Measurements from ENCODE around the gene GTF3C2.
"Not testable (repeated sequence)": the region's sequence is repeated elsewhere in the genome, so short reads cannot be mapped to it uniquely, and the experiment has no call there.

GTF3C2 gene

GRCh38 chr2:27320958-27321543, 35.5 kb downstream of the GTF3C2 start:
- DNase-seq (ENCODE audit: low read depth, low spot score), result peak; percentile 82

- not testable (repeated sequence) for DNase-seq (ENCODE audit: low read depth, low spot score)
Measured at GRCh38 chr2:27319839-27320238, 36.7 kb downstream of the GTF3C2 start.

GRCh38 chr2:27316655-27317412, 39.7 kb downstream of the GTF3C2 start:
- no peak for DNase-seq (ENCODE audit: low read depth, low spot score)

- no peak for DNase-seq (ENCODE audit: low read depth, low spot score)
Measured at GRCh38 chr2:27315122-27315521, 41.4 kb downstream of the GTF3C2 start.

GRCh38 chr2:27314709-27315108, 41.9 kb downstream of the GTF3C2 start:
- no peak for DNase-seq (ENCODE audit: low read depth, low spot score)

GRCh38 chr2:27313882-27314645, 42.5 kb downstream of the GTF3C2 start:
- no peak for DNase-seq (ENCODE audit: low read depth, low spot score)

- no peak for DNase-seq (ENCODE audit: low read depth, low spot score)
Measured at GRCh38 chr2:27312152-27312551, 44.4 kb downstream of the GTF3C2 start.

GRCh38 chr2:27309651-27310050, 46.9 kb downstream of the GTF3C2 start:
- DNase-seq (ENCODE audit: low read depth, low spot score), result no peak

- no peak for DNase-seq (ENCODE audit: low read depth, low spot score)
Measured at GRCh38 chr2:27308359-27308881, 48.1 kb downstream of the GTF3C2 start, which contains the start of gene UCN. Gene UCN, minus strand, starts transcription at chr2:27308445. Its CDS starts 550 bp downstream, at chr2:27307895.

- DNase-seq (ENCODE audit: low read depth, low spot score), result no peak
Measured at GRCh38 chr2:27307545-27308358, 48.8 kb downstream of the GTF3C2 start.

- DNase-seq (ENCODE audit: low read depth, low spot score), result no peak
Measured at GRCh38 chr2:27307287-27307544, 49.3 kb downstream of the GTF3C2 start.

- DNase-seq (ENCODE audit: low read depth, low spot score), result no peak
Measured at GRCh38 chr2:27306573-27307286, 49.8 kb downstream of the GTF3C2 start.

- DNase-seq (ENCODE audit: low read depth, low spot score), result no peak
Measured at GRCh38 chr2:27306136-27306535, 50.4 kb downstream of the GTF3C2 start.

- DNase-seq (ENCODE audit: low read depth, low spot score), result no peak
Measured at GRCh38 chr2:27305516-27305915, 51.0 kb downstream of the GTF3C2 start.

GRCh38 chr2:27304488-27305240, 51.9 kb downstream of the GTF3C2 start:
- no peak for DNase-seq (ENCODE audit: low read depth, low spot score)

GRCh38 chr2:27303093-27304025, 53.2 kb downstream of the GTF3C2 start:
- no peak for DNase-seq (ENCODE audit: low read depth, low spot score)

GRCh38 chr2:27300606-27301005, 56.0 kb downstream of the GTF3C2 start:
- DNase-seq (ENCODE audit: low read depth, low spot score), result not testable (repeated sequence)

GRCh38 chr2:27298391-27299080, 58.0 kb downstream of the GTF3C2 start:
- no peak for DNase-seq (ENCODE audit: low read depth, low spot score)

GRCh38 chr2:27297195-27297594, 59.4 kb downstream of the GTF3C2 start:
- no peak for DNase-seq (ENCODE audit: low read depth, low spot score)
